Measurements from ENCODE around the gene ZNF76.

The ZNF76 gene

DNA sequence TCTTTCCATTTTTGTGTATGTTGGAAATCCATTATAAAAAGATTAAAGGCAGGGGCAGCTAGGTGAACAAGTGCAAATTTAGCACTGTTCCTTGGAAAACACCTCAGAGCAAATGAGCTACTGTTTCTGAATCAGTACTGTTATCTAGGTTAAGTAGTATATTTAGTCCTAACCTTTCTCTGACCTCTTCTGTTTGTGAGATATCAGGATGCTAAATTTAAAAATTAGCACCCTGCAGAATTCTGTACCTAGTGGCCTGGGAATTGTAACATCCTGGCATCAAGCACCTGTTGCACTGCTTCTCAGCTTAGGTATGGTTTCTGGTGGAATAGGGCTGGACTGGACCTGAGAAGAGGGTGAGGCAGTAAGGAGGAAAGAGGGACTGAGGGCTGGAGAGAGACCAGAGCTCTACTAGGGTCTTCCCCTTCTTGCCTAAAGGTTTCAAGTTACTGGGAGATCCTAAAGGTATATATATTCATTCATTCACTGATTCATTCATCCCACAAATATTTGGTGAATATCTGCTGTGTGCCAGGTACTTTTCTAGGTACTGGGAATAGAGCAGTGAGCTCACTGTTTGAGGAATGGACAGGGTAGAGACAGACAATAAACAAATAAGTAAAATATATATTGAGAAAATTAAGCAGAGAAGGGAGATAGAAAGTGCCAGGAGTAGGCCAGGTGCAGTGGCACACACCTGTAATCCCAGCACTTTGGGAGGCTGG, 5.2 kb downstream of the ZNF76 start:
- H3K36me3 ChIP-seq (ENCODE audit: control insufficient read depth, insufficient read depth, low read length): no peaks in the 10 kb centered on the region
- H3K27ac ChIP-seq (ENCODE audit: insufficient read depth, low read length, poor library complexity, severe bottlenecking): no peak overlapping the region
- H3K4me3 ChIP-seq (ENCODE audit: insufficient read depth, low read depth, low read length, poor library complexity, severe bottlenecking): no peak overlapping the region
- peaks cover 9% of the 10 kb centered on the region for H3K4me1 ChIP-seq (ENCODE audit: control insufficient read depth, insufficient read depth, low read length, poor library complexity, severe bottlenecking)
- H3K27me3 ChIP-seq (replicated peaks; ENCODE audit: control insufficient read depth, insufficient read depth, low read length, poor library complexity, severe bottlenecking): no peaks in the 10 kb centered on the region
- H3K9me3 ChIP-seq (ENCODE audit: control insufficient read depth, low read length): no peaks in the 10 kb centered on the region
- DNase-seq: no peak

DNA sequence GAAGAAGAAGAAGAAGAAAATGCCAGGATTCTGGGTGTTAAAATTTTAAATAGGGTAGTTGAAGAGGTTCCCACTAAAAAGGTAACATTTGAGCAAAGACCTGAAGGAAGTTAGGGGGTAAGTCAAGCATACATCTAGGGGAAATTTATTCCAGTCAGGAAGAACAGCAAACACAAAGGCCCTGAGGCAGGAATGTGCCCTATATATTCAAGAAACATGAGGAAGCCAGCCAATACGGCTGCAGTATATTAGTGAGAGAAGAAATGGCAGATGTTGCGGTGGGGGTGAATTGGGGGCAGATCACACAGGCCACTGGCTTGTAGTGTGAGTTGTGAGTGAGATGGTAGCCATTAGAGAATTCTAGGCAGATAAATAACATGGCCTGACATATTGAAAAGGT, 6.0 kb downstream of the ZNF76 start:
- Histone ChIP-seq H3K27ac (ENCODE audit: insufficient read depth, low read length, poor library complexity, severe bottlenecking) (no peak overlapping the region), H3K36me3 (ENCODE audit: control insufficient read depth, insufficient read depth, low read length) (no peaks in the 10 kb centered on the region), H3K9me3 (ENCODE audit: control insufficient read depth, low read length) (no peaks in the 10 kb centered on the region), H3K27me3 (replicated peaks; ENCODE audit: control insufficient read depth, insufficient read depth, low read length, poor library complexity, severe bottlenecking) (no peaks in the 10 kb centered on the region), H3K4me3 (ENCODE audit: insufficient read depth, low read depth, low read length, poor library complexity, severe bottlenecking) (no peak overlapping the region), H3K4me1 (ENCODE audit: control insufficient read depth, insufficient read depth, low read length, poor library complexity, severe bottlenecking) (peaks cover 4% of the 10 kb centered on the region)
- no peak for DNase-seq

DNA sequence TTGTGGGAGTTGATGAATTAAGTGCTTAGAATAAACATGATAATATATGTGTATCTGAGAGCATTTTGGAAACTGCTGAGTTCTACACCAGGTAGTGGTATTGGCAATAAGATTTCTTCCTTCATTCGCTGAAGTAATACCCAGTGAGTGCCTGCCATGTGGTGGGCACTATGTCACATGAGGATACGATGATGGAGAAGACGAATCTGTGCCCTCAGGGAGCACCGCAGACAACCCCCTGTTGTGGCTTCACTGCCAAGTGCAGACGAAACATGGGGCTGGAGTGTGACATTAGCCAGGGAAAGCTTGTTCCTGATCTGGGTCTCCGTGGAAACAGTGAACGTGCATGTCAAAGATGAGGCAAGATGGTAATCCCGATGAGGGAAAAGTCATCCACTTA, 7.9 kb downstream of the ZNF76 start:
- Histone ChIP-seq H3K9me3 (ENCODE audit: control insufficient read depth, low read length) (no peaks in the 10 kb centered on the region), H3K36me3 (ENCODE audit: control insufficient read depth, insufficient read depth, low read length) (no peaks in the 10 kb centered on the region), H3K4me1 (ENCODE audit: control insufficient read depth, insufficient read depth, low read length, poor library complexity, severe bottlenecking) (no peaks in the 10 kb centered on the region), H3K27ac (ENCODE audit: insufficient read depth, low read length, poor library complexity, severe bottlenecking) (no peak overlapping the region), H3K4me3 (ENCODE audit: insufficient read depth, low read depth, low read length, poor library complexity, severe bottlenecking) (no peak overlapping the region), H3K27me3 (replicated peaks; ENCODE audit: control insufficient read depth, insufficient read depth, low read length, poor library complexity, severe bottlenecking) (no peaks in the 10 kb centered on the region)
- DNase-seq: no peak

DNA sequence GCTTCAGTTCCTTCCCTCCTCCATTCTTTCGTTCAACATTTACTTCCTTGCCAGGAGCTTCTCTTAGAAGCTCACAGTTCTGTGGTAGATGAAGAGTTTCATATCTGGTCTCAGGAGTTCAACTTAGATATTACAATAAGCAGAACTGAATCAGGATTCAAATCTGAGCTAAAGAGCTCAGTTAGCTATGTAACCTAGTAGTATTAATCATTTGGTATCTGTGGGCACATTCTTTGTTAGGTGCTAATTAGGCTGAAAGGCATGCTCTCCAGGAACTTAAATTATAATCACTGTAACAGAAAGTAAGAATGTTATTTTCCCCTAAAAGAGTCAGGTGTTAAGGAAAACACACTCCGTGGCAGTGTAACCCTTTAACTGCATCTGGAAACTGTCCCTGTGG, 8.4 kb downstream of the ZNF76 start:
- H3K4me1 ChIP-seq (ENCODE audit: control insufficient read depth, insufficient read depth, low read length, poor library complexity, severe bottlenecking): no peaks in the 10 kb centered on the region
- H3K27ac ChIP-seq (ENCODE audit: insufficient read depth, low read length, poor library complexity, severe bottlenecking): no peak overlapping the region
- H3K27me3 ChIP-seq (replicated peaks; ENCODE audit: control insufficient read depth, insufficient read depth, low read length, poor library complexity, severe bottlenecking): no peaks in the 10 kb centered on the region
- no peak overlapping the region for H3K4me3 ChIP-seq (ENCODE audit: insufficient read depth, low read depth, low read length, poor library complexity, severe bottlenecking)
- no peak for DNase-seq
- H3K36me3 ChIP-seq (ENCODE audit: control insufficient read depth, insufficient read depth, low read length): no peaks in the 10 kb centered on the region
- H3K9me3 ChIP-seq (ENCODE audit: control insufficient read depth, low read length): no peaks in the 10 kb centered on the region

DNA sequence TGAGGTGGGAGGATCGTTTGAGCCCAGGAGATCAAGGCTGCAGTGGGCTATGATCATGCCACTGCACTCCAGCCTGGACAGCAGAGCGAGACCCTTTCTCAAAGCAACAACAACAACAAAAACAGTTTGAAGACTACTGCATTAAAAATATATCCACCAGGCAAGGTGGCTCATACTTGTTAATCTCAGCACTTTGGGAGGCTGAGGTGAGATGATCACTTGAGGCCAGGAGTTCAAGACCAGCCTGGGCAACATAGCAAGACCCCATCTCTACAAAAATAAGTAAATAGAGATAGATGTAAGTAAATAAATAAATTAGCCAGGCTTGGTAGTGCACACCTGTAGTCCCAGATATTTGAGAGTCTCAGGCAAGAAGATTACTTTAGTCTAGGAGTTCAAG, 12.5 kb downstream of the ZNF76 start:
- Histone ChIP-seq H3K9me3 (ENCODE audit: control insufficient read depth, low read length) (no peaks in the 10 kb centered on the region), H3K27me3 (replicated peaks; ENCODE audit: control insufficient read depth, insufficient read depth, low read length, poor library complexity, severe bottlenecking) (no peaks in the 10 kb centered on the region), H3K4me1 (ENCODE audit: control insufficient read depth, insufficient read depth, low read length, poor library complexity, severe bottlenecking) (no peaks in the 10 kb centered on the region), H3K36me3 (ENCODE audit: control insufficient read depth, insufficient read depth, low read length) (no peaks in the 10 kb centered on the region), H3K27ac (ENCODE audit: insufficient read depth, low read length, poor library complexity, severe bottlenecking) (no peak overlapping the region), H3K4me3 (ENCODE audit: insufficient read depth, low read depth, low read length, poor library complexity, severe bottlenecking) (no peak overlapping the region)
- DNase-seq: no peak

DNA sequence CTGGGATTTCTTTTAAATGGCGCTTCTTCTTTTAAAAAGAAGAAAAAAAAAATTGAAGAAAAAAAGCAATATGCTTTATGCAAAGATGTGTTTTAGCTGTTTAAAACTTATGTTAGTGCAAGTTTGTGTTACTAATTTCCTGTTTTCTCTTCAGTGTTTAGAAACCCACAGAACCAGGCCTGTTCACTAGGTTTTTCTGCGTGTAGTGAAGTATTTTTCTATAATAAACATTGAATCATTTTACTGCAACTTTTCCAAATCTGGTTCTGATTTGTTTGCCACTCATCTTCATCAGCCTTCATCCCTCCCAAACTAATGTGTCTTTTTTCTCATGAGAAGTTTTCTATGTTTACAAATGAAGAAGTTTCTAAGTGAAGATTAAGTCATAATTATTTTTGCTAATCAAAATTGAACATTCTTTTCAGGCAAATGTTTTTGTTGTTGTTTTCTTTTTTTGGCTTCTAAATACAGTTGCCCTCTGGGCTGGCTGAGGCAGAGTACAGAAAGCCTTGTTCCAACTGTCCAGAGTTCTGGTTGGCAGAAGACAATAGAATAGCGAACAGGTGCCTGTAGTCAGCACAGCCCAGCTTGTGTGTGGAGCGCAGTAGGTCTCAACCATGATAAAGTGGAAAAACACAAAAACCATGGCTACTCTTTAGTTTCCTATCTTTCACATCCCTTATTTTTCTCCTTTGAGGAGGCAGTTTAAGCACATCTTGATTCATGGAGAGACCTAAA, 14.5 kb downstream of the ZNF76 start:
- no peak for DNase-seq
- H3K4me3 ChIP-seq (ENCODE audit: insufficient read depth, low read depth, low read length, poor library complexity, severe bottlenecking): no peak overlapping the region

DNA sequence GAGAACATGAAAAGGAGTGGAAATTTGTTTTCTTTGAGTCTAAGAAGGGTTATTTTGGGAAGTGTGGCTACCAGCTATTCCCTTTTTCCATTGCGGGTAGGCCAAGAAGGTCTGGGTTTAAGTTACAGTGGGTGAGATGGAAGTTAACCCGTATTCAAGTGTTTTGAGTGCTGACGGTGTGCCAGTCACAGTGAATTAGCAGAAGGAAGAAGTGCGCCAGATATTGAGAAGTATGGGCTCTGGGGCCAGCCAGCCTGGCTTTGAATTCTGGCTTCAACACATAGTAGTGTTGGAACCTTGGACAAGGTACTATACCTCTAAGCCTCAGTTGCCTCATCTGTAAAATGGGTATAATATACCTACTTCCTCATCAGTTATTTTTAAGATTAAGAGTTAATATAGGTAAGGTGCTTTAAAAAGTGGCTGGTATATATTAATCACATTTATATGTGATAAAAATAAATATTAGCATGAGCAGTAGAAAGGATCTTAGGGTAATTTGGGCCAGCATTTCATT, 16.3 kb downstream of the ZNF76 start:
- H3K4me1 ChIP-seq (ENCODE audit: control insufficient read depth, insufficient read depth, low read length, poor library complexity, severe bottlenecking): no peaks in the 10 kb centered on the region
- H3K27me3 ChIP-seq (replicated peaks; ENCODE audit: control insufficient read depth, insufficient read depth, low read length, poor library complexity, severe bottlenecking): no peaks in the 10 kb centered on the region
- no peak for DNase-seq
- H3K36me3 ChIP-seq (ENCODE audit: control insufficient read depth, insufficient read depth, low read length): peaks cover under 1% of the 10 kb centered on the region
- no peak overlapping the region for H3K27ac ChIP-seq (ENCODE audit: insufficient read depth, low read length, poor library complexity, severe bottlenecking)
- H3K4me3 ChIP-seq (ENCODE audit: insufficient read depth, low read depth, low read length, poor library complexity, severe bottlenecking): no peak overlapping the region
- H3K9me3 ChIP-seq (ENCODE audit: control insufficient read depth, low read length): no peaks in the 10 kb centered on the region

More for the DNA sequence above, 14.5 kb downstream of the ZNF76 start:
- Histone ChIP-seq H3K4me1 (ENCODE audit: control insufficient read depth, insufficient read depth, low read length, poor library complexity, severe bottlenecking) (no peaks in the 10 kb centered on the region), H3K27ac (ENCODE audit: insufficient read depth, low read length, poor library complexity, severe bottlenecking) (no peak overlapping the region), H3K27me3 (replicated peaks; ENCODE audit: control insufficient read depth, insufficient read depth, low read length, poor library complexity, severe bottlenecking) (no peaks in the 10 kb centered on the region), H3K36me3 (ENCODE audit: control insufficient read depth, insufficient read depth, low read length) (no peaks in the 10 kb centered on the region), H3K9me3 (ENCODE audit: control insufficient read depth, low read length) (no peaks in the 10 kb centered on the region)

DNA sequence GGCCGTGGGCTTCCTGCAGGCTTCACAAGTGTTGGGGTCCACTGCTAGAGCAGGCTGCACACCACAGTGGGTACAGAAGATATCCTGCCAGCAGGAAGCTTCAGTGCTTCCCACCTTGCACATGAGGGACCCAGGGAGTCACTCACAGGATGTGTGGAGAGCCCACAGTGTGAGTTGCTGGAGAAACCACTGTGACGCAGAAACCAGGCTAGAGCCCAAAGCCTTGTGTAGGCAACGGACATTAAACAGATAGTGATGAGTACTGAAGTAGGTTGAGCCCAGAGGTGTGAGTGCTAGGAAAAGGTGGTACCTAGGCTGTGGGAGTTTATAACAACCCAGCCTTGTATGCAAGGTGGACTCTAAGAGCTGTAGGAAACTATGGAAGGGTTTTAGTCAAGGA, 19.2 kb downstream of the ZNF76 start:
- no peak for DNase-seq
- Histone ChIP-seq H3K4me3 (ENCODE audit: insufficient read depth, low read depth, low read length, poor library complexity, severe bottlenecking) (no peak overlapping the region), H3K27ac (ENCODE audit: insufficient read depth, low read length, poor library complexity, severe bottlenecking) (no peak overlapping the region), H3K27me3 (replicated peaks; ENCODE audit: control insufficient read depth, insufficient read depth, low read length, poor library complexity, severe bottlenecking) (no peaks in the 10 kb centered on the region), H3K9me3 (ENCODE audit: control insufficient read depth, low read length) (no peaks in the 10 kb centered on the region), H3K36me3 (ENCODE audit: control insufficient read depth, insufficient read depth, low read length) (peaks cover 25% of the 10 kb centered on the region), H3K4me1 (ENCODE audit: control insufficient read depth, insufficient read depth, low read length, poor library complexity, severe bottlenecking) (no peaks in the 10 kb centered on the region)

DNA sequence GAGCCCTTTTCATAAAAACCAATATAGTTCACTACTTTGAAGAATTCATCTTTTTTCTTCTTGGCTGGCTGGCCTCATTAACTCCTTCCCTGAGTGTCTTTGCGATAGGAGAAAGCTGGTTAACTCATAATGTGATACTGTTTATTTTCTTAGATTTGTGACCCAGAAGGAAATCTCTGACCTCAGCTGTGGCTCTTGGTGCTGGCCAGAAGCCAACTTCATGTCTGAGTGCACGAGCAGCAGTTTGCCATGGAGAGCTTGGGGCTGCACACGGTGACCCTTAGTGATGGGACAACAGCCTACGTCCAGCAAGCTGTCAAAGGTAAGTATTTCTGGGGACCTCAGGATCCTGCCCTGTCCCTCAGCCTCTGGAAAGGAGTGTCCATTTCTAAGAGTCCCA, 21.4 kb downstream of the ZNF76 start:
- H3K9me3 ChIP-seq (ENCODE audit: control insufficient read depth, low read length): no peaks in the 10 kb centered on the region
- H3K27ac ChIP-seq (ENCODE audit: insufficient read depth, low read length, poor library complexity, severe bottlenecking): no peak overlapping the region
- no peaks in the 10 kb centered on the region for H3K27me3 ChIP-seq (replicated peaks; ENCODE audit: control insufficient read depth, insufficient read depth, low read length, poor library complexity, severe bottlenecking)
- no peak overlapping the region for H3K4me3 ChIP-seq (ENCODE audit: insufficient read depth, low read depth, low read length, poor library complexity, severe bottlenecking)
- peaks cover 41% of the 10 kb centered on the region for H3K36me3 ChIP-seq (ENCODE audit: control insufficient read depth, insufficient read depth, low read length)
- no peak for DNase-seq
- no peaks in the 10 kb centered on the region for H3K4me1 ChIP-seq (ENCODE audit: control insufficient read depth, insufficient read depth, low read length, poor library complexity, severe bottlenecking)

DNA sequence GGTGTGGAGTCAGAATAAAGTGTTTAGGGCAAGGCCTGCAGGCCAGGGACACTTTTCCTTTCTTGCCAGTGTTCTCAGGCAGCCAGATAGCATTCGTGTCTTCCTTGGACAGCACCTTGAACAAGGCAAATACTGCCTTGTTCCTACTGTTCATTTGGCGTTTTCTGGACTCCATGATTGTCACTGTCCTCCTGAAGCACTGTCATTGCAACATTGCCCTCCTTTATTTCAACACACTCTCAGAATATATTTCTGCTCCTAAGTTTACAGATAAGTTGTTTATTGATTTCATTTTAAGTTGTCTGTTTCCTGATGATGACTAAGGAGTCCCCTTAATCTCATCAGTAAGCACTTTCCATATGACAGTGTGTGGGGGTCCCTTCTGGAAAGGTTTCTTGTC, 22.9 kb downstream of the ZNF76 start:
- no peak for DNase-seq
- Histone ChIP-seq H3K4me3 (ENCODE audit: insufficient read depth, low read depth, low read length, poor library complexity, severe bottlenecking) (no peak overlapping the region), H3K27ac (ENCODE audit: insufficient read depth, low read length, poor library complexity, severe bottlenecking) (no peak overlapping the region), H3K36me3 (ENCODE audit: control insufficient read depth, insufficient read depth, low read length) (peaks cover 57% of the 10 kb centered on the region), H3K9me3 (ENCODE audit: control insufficient read depth, low read length) (no peaks in the 10 kb centered on the region), H3K27me3 (replicated peaks; ENCODE audit: control insufficient read depth, insufficient read depth, low read length, poor library complexity, severe bottlenecking) (no peaks in the 10 kb centered on the region), H3K4me1 (ENCODE audit: control insufficient read depth, insufficient read depth, low read length, poor library complexity, severe bottlenecking) (no peaks in the 10 kb centered on the region)

Measured in effector memory CD4-positive, alpha-beta T cell (primary cell).